Measurements from ENCODE around the gene FAM90A1.
A peak's percentile ranks its signal among the peaks of the same experiment; 100 is the strongest.
"Not testable (repeated sequence)": the region's sequence is repeated elsewhere in the genome, so short reads cannot be mapped to it uniquely, and the experiment has no call there.

The FAM90A1 gene

DNA sequence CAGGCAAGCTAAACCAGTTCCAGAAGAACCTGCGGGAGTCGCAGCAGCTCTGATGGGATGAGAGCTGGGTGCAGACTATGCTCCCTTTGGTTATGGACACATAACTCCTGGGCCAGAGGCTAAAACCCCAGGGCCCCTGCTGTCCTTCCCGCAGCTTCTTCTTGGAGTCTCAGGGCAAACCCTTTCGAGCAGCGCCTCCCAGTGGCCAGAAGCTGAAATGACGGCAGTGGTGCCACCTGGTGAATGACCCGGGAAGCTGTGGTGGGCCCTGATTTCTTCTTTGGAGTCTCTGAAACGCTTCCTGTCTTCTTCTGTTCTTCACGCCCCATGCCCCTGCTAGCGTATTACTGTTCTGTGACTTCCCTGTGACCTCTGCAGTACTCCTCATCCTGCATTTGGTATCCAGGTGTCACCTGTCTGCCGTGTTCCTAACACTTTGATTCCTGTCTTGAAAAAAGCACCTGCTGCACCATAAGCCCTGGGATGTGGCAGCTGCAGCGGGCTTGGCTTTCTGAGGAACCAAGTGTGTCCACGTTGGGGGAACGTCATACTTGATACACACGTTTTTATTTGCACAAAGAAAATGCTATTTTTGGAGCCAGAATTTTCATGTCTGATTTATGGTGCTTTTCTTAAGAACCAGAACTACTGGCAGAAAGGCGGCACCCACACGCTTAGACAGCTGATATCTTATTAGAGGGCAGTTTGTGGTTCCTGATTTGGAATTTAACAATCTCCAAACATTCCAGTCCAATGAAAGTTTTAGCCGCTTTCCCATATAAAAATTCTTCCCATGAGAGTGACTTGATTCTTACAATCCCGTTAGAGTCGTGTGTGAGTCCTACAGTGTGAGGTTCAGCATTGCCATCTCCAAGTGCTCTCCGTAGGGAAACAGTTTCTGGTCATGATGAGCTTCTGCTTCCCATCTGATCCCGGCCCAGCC lies 4.5 kb upstream of the FAM90A1 start:
- DNase-seq: peak; percentile 70

- not testable (repeated sequence) for DNase-seq
These were observed 3.6 kb upstream of the FAM90A1 start for GRCh38 chr12:8231049-8231448.

- not testable (repeated sequence) for DNase-seq
These were observed 2.1 kb upstream of the FAM90A1 start for GRCh38 chr12:8229486-8229885.

- DNase-seq: not testable (repeated sequence)
These were observed 1.2 kb upstream of the FAM90A1 start for GRCh38 chr12:8228607-8229006.

DNA sequence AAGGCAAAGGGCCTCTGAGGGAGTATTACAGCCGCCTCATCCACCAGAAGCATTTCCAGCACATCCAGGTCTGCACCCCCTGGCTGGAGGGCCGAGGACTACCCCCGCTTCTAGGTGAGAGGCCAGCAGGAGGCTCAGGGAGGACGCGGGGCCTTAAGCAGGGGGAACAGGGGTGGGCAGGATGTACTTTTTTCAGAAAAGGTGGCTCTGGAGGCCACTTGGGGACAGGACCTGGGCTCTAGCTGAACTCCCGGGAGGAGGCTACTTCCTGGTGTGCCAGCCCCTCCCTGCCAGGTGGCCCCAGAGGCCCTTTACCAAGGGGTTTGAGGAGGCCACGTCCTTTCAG lies 287 bp upstream of the FAM90A1 start:
- not testable (repeated sequence) for DNase-seq

DNA sequence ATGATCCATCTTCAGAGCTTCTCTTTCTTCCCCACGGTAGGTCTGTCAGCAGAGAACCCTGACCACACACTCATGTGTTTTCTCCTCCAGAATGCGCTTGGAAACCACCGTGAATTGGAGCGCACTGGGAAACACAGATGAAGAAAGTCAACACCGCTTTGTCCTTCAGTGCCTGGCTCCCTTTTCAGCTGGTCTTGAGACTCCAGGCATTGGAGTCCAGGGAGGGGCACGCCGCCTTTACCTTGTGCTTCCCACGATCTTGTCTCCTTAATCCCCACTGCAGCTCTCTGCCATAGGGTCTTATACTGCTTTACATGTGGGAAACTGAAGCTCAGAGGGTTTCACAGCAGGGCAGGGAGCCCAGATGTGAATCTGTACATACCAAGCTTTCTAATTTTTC lies 1.1 kb downstream of the FAM90A1 start:
- DNase-seq: no peak

DNA sequence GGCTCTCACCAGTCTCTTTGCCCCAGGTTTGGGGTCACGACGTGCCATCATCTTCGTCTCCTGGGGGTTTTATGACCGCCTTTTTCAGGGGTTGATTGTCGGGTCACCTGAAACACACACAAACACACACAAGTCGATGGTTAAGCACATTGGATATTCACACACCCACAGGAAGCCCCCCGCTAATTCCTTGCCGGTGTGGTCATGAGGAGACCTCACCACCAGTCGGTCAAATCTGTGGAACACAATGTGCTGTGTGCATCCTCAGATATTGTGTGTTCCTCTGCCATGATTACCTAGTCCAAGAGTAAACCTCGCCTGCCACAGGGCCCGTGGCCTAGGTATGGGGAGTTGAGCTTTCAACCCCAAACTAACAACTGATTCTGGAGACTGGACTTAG lies 2.6 kb downstream of the FAM90A1 start:
- not testable (repeated sequence) for DNase-seq

DNA sequence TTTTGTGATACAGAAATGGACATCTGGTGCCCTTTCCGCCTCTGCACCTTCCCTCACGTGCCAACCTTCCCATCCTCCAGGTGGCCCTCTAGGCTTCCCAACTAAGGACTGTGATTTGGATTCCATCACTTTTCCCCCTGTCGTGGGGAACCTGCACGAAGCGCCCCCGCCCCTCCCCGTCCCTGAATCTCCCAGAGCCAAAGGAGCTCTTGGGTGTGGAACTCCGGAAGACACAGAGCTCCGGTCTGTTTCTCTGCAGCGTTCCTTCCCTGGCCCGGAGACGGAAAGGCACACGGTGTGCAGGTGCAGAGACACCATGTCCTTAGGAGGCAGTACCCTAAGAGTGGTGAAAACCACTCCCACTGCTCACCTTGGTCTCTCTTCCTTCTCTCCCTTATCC lies 3.8 kb downstream of the FAM90A1 start:
- not testable (repeated sequence) for DNase-seq

DNA sequence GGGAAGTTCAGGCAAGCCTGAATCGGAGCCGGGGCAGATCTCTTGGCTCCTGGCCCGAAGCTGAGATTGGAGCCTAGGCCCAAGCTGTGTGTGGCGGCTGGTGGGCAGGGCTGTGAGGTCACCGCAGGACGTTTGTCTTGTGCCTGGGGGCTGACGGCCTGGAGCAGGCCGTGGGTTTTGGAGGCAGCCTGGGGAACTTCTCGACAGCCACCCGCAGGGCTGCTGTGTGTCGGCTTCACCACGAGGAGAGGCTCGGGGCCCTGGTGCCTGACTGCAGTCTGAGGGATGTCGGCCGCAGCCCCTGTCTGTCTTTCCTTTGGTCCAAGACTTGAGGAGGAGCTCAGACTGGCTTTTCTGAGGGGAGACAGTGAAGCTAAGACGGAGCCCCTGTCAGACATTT lies 5.1 kb downstream of the FAM90A1 start:
- DNase-seq: not testable (repeated sequence)

GRCh38 chr12:8221844-8222243 lies 5.6 kb downstream of the FAM90A1 start:
- DNase-seq: not testable (repeated sequence)

DNA sequence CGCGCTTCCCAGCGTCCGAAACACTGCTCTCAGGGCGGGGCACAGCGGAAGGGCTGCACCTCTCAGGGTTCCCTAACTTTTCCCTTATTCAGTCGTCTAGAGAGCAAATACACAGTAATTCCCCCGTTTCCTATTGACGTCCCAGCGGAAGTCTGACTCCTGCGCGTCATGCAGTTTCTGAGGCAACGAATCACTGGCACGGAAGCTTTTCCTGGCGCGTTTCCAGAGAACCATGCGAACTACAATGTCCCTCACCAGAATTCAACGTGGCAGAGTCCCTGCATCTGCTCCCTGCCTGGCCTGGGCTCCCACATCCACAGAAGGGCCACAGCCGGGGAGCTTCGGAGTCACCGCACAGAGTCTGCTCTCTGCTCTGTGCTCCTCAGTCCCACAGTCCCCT lies 6.0 kb downstream of the FAM90A1 start:
- not testable (repeated sequence) for DNase-seq

DNA sequence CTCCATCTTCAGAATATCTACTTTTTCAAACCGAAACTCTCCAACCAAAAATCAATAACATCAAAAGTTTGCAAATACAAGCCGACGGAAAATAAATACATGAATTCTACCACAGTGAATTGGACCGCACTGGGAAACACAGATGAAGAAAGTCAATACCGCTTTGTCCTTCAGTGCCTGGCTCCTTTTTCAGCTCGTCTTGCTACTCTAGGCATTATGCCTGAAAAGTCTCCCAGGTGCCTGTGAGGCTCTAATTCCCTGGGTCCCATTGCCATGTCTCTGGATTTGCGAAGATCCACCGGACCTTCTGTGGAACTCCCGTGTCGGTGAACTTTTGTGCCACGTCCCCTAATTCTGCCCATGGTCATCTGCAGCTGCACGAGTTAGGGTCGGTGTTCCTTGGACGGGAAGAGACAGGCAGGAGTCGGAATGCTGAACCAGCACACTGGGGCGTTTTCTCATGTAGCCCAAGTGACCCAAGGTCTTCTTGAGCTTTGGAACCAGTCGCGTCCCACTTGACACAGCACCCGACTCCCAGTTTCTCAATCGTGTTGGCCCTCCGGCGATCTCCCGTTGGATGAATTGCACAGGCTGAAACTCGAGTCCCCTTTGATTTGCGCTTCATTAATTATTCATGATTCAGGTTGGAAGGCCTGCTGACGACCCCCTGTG lies 8.6 kb downstream of the FAM90A1 start:
- not testable (repeated sequence) for DNase-seq

DNA sequence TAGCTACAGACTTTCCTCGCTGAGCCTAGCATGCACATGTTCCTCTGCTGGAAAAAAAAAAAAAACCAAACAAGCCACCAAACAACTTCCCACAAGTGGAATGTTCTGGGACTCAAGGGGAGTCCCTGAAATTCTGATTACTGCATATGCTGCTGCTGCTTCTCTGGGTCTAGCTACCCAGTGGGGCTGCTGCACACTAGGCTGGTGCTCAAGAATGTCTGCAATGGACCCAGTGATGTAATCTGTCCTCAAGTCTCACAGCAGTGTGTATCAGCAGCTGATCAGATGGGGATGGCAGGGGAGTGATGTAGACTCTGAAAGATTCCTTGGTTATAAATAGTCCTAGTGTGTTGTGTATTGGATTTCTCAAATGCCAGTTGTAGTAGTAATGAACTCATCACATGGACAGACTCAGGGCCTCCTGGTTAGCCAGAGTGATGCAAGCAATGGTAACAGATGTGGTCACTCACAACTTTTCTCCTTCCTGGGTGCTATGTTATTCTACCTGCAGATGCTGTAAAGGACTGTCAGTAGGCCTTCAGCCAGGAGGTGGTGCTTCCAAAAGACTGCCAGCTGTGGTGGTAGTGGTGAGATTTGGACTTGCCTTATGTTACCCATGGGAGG lies 29.6 kb downstream of the FAM90A1 start:
- not testable (repeated sequence) for DNase-seq

DNA sequence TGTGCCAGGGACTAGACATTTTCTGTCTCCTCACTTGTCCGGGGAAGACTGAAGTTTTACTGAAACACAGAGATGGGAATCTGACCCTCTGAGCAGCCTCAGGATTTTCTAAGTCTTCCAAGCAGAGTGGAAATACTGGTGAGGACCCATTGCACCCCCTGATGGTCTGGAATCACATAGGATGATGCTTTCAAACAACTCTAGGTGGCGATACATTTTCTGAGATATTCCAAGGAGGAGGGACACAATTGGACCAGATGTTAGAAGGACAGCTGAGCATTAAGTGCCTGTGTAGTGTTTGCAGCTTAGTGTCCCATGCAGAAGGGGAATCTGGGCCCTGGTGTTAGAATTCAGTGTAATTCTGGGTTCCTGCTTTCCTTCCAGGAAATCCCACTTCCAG lies 39.3 kb downstream of the FAM90A1 start:
- DNase-seq: not testable (repeated sequence)

- not testable (repeated sequence) for DNase-seq
These were observed 43.2 kb downstream of the FAM90A1 start for GRCh38 chr12:8184206-8184605.

DNA sequence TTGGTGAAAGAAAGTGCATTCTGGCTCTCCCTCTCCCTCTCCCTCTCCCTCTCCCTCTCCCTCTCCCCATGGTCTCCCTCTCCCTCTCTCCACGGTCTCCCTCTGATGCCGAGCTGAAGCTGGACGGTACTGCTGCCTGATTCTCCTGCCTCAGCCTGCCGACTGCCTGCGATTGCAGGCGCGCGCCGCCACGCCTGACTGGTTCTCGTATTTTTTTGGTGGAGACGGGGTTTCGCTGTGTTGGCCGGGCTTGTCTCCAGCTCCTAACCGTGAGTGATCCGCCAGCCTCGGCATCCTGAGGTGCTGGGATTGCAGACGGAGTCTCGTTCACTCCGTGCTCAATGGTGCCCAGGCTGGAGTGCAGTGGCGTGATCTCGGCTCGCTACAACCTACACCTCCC lies 44.1 kb downstream of the FAM90A1 start:
- DNase-seq: not testable (repeated sequence)

- DNase-seq: not testable (repeated sequence)
These were observed 44.5 kb downstream of the FAM90A1 start for GRCh38 chr12:8182923-8183322.

DNA sequence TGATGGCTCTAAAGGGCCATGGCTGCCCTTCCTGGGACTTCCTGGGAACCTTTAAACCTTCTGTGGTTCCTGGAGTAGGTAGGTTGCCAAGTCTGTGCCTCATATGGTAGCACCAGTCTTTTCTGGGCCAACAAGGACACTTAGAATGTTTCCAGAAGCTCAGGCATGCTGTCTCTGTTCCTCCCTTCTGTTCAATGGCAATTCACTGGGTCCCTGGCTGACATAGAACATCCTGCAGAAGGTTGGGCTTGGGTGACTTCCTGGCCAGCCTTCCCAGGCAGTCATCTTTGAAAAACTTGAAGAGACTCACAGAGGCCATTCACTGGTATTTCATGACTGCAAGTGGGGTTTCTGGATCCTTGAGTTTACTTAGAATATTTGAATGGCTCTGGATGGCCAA lies 46.1 kb downstream of the FAM90A1 start:
- DNase-seq: not testable (repeated sequence)

- peak; percentile 79 for DNase-seq
These were observed 47.3 kb downstream of the FAM90A1 start for GRCh38 chr12:8179989-8180585.

- DNase-seq: not testable (repeated sequence)
These were observed 54.5 kb downstream of the FAM90A1 start for GRCh38 chr12:8172911-8173310.
